ENCODE measurements around the gene CASR.

Gene CASR

GRCh38 chr3:122260206-122260605 lies 76.7 kb downstream of the CASR start:
- DNase-seq = no peak

- no peak for DNase-seq
Measured at GRCh38 chr3:122263058-122263457, 79.6 kb downstream of the CASR start.

- DNase-seq = no peak
Measured at GRCh38 chr3:122263974-122264588, 80.6 kb downstream of the CASR start.

GRCh38 chr3:122265957-122266356 lies 82.5 kb downstream of the CASR start:
- DNase-seq = no peak

GRCh38 chr3:122268257-122269024 lies 85.0 kb downstream of the CASR start:
- DNase-seq = no peak

- DNase-seq = no peak
Measured at GRCh38 chr3:122269045-122269444, 85.6 kb downstream of the CASR start.

- DNase-seq = no peak
Measured at GRCh38 chr3:122271246-122271898, 87.9 kb downstream of the CASR start.

- DNase-seq = no peak
Measured at GRCh38 chr3:122272879-122273278, 89.4 kb downstream of the CASR start.

- no peak for DNase-seq
Measured at GRCh38 chr3:122273498-122273897, 90.0 kb downstream of the CASR start.

GRCh38 chr3:122281891-122282290 lies 98.4 kb downstream of the CASR start:
- no peak for DNase-seq

- no peak for DNase-seq
Measured at GRCh38 chr3:122283796-122284445, 100.5 kb downstream of the CASR start.

- DNase-seq = no peak
Measured at GRCh38 chr3:122284486-122284885, 101.0 kb downstream of the CASR start.

GRCh38 chr3:122294359-122294758 lies 110.9 kb downstream of the CASR start:
- DNase-seq = no peak

GRCh38 chr3:122295266-122296062 lies 112.0 kb downstream of the CASR start:
- no peak for DNase-seq

- DNase-seq = no peak
Measured at GRCh38 chr3:122298239-122298638, 114.8 kb downstream of the CASR start.

GRCh38 chr3:122299215-122299614 lies 115.7 kb downstream of the CASR start:
- no peak for DNase-seq

GRCh38 chr3:122299872-122300460 lies 116.5 kb downstream of the CASR start:
- no peak for DNase-seq

GRCh38 chr3:122301063-122301462 lies 117.6 kb downstream of the CASR start:
- DNase-seq = no peak

GRCh38 chr3:122305818-122306621 lies 122.6 kb downstream of the CASR start:
- no peak for DNase-seq

- no peak for DNase-seq
Measured at GRCh38 chr3:122306622-122306953, 123.1 kb downstream of the CASR start.

GRCh38 chr3:122307094-122307687 lies 123.7 kb downstream of the CASR start:
- no peak for DNase-seq
